Measurements from ENCODE around the gene ZBTB34.

Gene ZBTB34

GRCh38 chr9:126860077-126860756 lies at the start of gene ZBTB34:
ZBTB34 (plus strand) TSS chr9:126860639; CDS start chr9:126879400, 18,761 bp downstream.
- ChIA-PET POLR2A (interaction anchor here (0.6 to 1.1 kb wide), 2 partner anchors 12 to 55 kb away, joined by 6 read pairs; partner anchors contain the start of gene ZBTB43), CTCF (interaction anchor here (1.1 to 2.6 kb wide), 7 partner anchors 9 to 29 kb away, joined by 3 to 16 read pairs (median 8); no protein-coding TSS in a partner anchor)
- no peaks in the 10 kb centered on the region for H3K9me3 ChIP-seq (ENCODE audit: control insufficient read depth, insufficient read depth, low read depth, low read length)
- H3K36me3 ChIP-seq (ENCODE audit: control insufficient read depth in 2 of 2, insufficient read depth in 1 of 2, low read length in 2 of 2), result peaks cover 0 to 19% of the 10 kb centered on the region in 2 experiments; a peak in 1 of 3 replicates
- H3K4me3 ChIP-seq (ENCODE audit: low read depth, low read length), result peak within 1 kb of the TSS; percentile 92
- peaks cover 3% of the 10 kb centered on the region; the same call in 1 of the 2 replicates for H3K4me1 ChIP-seq (ENCODE audit: control insufficient read depth, insufficient read depth, low read length)
- H3K27ac ChIP-seq (ENCODE audit: extremely low read depth, low read depth, low read length), result peak within 1 kb of the TSS; percentile 81
- peak; percentile 54 for TF ChIP-seq SP2 (tag by site-specific recombination; IDR thresholded peaks at IDR 0.05)
- no peak for TF ChIP-seq ZNF174 (tag by site-specific recombination; IDR thresholded peaks at IDR 0.05)
- TF ChIP-seq ZNF133 (tag by site-specific recombination; IDR thresholded peaks at IDR 0.05), result no peak
- TF ChIP-seq ZNF398 (tag by site-specific recombination; IDR thresholded peaks at IDR 0.05), result peak; percentile 54
- no peak for TF ChIP-seq ZNF37A (tag by site-specific recombination; IDR thresholded peaks at IDR 0.05)
- no peak for TF ChIP-seq GLI2 (tag by site-specific recombination; IDR thresholded peaks at IDR 0.05; ENCODE audit: borderline replicate concordance, low read depth)
- TF ChIP-seq ZSCAN23 (tag by site-specific recombination; IDR thresholded peaks at IDR 0.05), result no peak
- no peak for TF ChIP-seq ZNF521 (tag by site-specific recombination; IDR thresholded peaks at IDR 0.05)
- TF ChIP-seq INSM2 (tag by site-specific recombination; IDR thresholded peaks at IDR 0.05), result 0 out of 2 replicates have a peak, but pooled peaks have one; percentile 34
- TF ChIP-seq KLF9 (tag by site-specific recombination; IDR thresholded peaks at IDR 0.05; ENCODE audit: low read depth), result peak; percentile 74
- no peak for TF ChIP-seq PRDM1 (tag by site-specific recombination; IDR thresholded peaks at IDR 0.05)
- TF ChIP-seq ZFP3 (tag by site-specific recombination; IDR thresholded peaks at IDR 0.05; ENCODE audit: low read depth), result no peak
- TF ChIP-seq ZNF335 (tag by site-specific recombination; conservative IDR thresholded peaks at IDR 0.05), result peak; percentile 87
- TF ChIP-seq ZNF184 (tag by site-specific recombination; IDR thresholded peaks at IDR 0.05), result no peak
- no peak for TF ChIP-seq ZNF423 (tag by site-specific recombination; IDR thresholded peaks at IDR 0.05)
- TF ChIP-seq PRDM10 (tag by site-specific recombination; IDR thresholded peaks at IDR 0.05), result no peak
- no peak for TF ChIP-seq ZNF555 (tag by site-specific recombination; conservative IDR thresholded peaks at IDR 0.05)
- no peak for TF ChIP-seq ZNF146 (tag by site-specific recombination; IDR thresholded peaks at IDR 0.05)
- 0 out of 2 replicates have a peak, but pooled peaks have one; percentile 45 for TF ChIP-seq KLF17 (tag by site-specific recombination; IDR thresholded peaks at IDR 0.05)
- no peak for TF ChIP-seq HOXD13 (CRISPR knock-in tag; IDR thresholded peaks at IDR 0.05; ENCODE audit: borderline replicate concordance)
- peak; percentile 54 for TF ChIP-seq ZBTB26 (tag by site-specific recombination; optimal IDR thresholded peaks at IDR 0.05)
- TF ChIP-seq ZBTB7A (tag by site-specific recombination; IDR thresholded peaks at IDR 0.05; ENCODE audit: low read depth), result peak; percentile 91
- TF ChIP-seq ZFP37 (tag by site-specific recombination; IDR thresholded peaks at IDR 0.05), result no peak
- peak; percentile 55 for TF ChIP-seq ZBTB8A (tag by site-specific recombination; IDR thresholded peaks at IDR 0.05)
- TF ChIP-seq ZNF132 (tag by site-specific recombination; IDR thresholded peaks at IDR 0.05; ENCODE audit: borderline replicate concordance), result no peak
- TF ChIP-seq HOXA7 (CRISPR knock-in tag; IDR thresholded peaks at IDR 0.05; ENCODE audit: borderline replicate concordance), result no peak
- TF ChIP-seq GLIS2 (tag by site-specific recombination; IDR thresholded peaks at IDR 0.05), result peak; percentile 79
- peak; percentile 31; the same call in 1 of the 2 replicates for TF ChIP-seq KLF10 (tag by site-specific recombination; IDR thresholded peaks at IDR 0.05)
- peak; percentile 56; the same call in 1 of the 2 replicates for TF ChIP-seq ZEB2 (tag by site-specific recombination; IDR thresholded peaks at IDR 0.05)

All from HEK293 (cell line).